ENCODE results near the gene MARVELD1. TPM values are rescaled to one million over a fixed set of nuclear protein-coding genes. Genes with fewer than 3 reads are reported as not detected.

MARVELD1 gene
- total RNA-seq, 2 experiments from 2014 or later, result 2.7 to 3.4 TPM

GRCh38 chr10:97763947-97764346, 50.4 kb downstream of the MARVELD1 start:
- H3K27me3 Mint-ChIP-seq (ENCODE audit: low read depth), result peaks cover 3% of the 10 kb centered on the region
- H3K4me1 Mint-ChIP-seq (ENCODE audit: low read depth), result no peaks in the 10 kb centered on the region
- no peak overlapping the region for H3K27ac Mint-ChIP-seq
- DNase-seq, result no peak
- no peak overlapping the region for H3K4me3 Mint-ChIP-seq
- peaks cover 12% of the 10 kb centered on the region for H3K36me3 Mint-ChIP-seq (ENCODE audit: low read depth)
- CTCF ChIA-PET, result interaction anchor here (0.8 to 1.3 kb wide), 3 partner anchors 9 to 106 kb away, joined by 3 read pairs; no protein-coding TSS in a partner anchor
- intact Hi-C loops (cut with micrococcal nuclease), result no loop called here
- no peaks in the 10 kb centered on the region for H3K9me3 Mint-ChIP-seq

DNA sequence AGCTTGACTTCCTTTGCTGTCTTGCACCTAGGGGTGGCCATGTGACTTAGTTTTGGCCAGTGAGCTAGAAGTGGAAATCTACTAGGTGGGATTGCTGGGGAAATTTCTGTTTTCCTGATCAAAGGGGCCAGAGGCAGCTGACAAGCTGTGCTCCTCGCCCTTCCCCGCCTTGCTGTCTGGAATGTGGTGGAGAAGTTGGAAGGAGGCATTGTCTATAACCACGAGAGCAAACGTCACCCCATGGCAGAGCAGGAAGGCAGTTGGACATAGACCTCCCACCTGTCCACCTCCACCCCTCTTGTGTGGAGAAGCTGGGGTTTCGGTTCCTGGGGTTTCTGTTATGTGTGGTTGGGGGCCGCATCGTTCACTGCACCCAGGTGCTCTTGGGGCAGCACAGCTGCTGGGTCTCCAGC, 51.0 kb downstream of the MARVELD1 start:
- no peaks in the 10 kb centered on the region for H3K4me1 Mint-ChIP-seq (ENCODE audit: low read depth)
- H3K27ac Mint-ChIP-seq, result no peak overlapping the region
- H3K36me3 Mint-ChIP-seq (ENCODE audit: low read depth), result peaks cover 9% of the 10 kb centered on the region
- peaks cover 5% of the 10 kb centered on the region for H3K27me3 Mint-ChIP-seq (ENCODE audit: low read depth)
- H3K4me3 Mint-ChIP-seq, result no peak overlapping the region
- H3K9me3 Mint-ChIP-seq, result no peaks in the 10 kb centered on the region
- CTCF ChIA-PET, result interaction anchor here (0.8 kb wide), 2 partner anchors 10 to 105 kb away, joined by 3 read pairs; no protein-coding TSS in a partner anchor
- no peak for DNase-seq
- intact Hi-C loops (cut with micrococcal nuclease), result no loop called here

GRCh38 chr10:97765201-97765600, 51.7 kb downstream of the MARVELD1 start:
- intact Hi-C loops (cut with micrococcal nuclease), result no loop called here
- Mint-ChIP-seq H3K4me1 (ENCODE audit: low read depth) (peaks cover under 1% of the 10 kb centered on the region), H3K4me3 (no peak overlapping the region), H3K36me3 (ENCODE audit: low read depth) (peaks cover 3% of the 10 kb centered on the region), H3K27me3 (ENCODE audit: low read depth) (peaks cover 10% of the 10 kb centered on the region), H3K27ac (no peak overlapping the region), H3K9me3 (no peaks in the 10 kb centered on the region)
- no peak for DNase-seq
- CTCF ChIA-PET, result interaction anchor here (0.8 to 1.2 kb wide), 2 partner anchors 9 to 63 kb away, joined by 3 to 4 read pairs; no protein-coding TSS in a partner anchor

GRCh38 chr10:97766106-97766810, 52.7 kb downstream of the MARVELD1 start:
- DNase-seq, result no peak
- CTCF ChIA-PET, result interaction anchor here (0.8 to 1.2 kb wide), 3 partner anchors 8 to 64 kb away, joined by 3 to 4 read pairs (median 4); no protein-coding TSS in a partner anchor
- peaks cover 21% of the 10 kb centered on the region for H3K27me3 Mint-ChIP-seq (ENCODE audit: low read depth)

GRCh38 chr10:97766996-97767924, 53.7 kb downstream of the MARVELD1 start:
- Mint-ChIP-seq H3K4me1 (ENCODE audit: low read depth) (peaks cover 12% of the 10 kb centered on the region), H3K9me3 (no peaks in the 10 kb centered on the region), H3K27ac (no peak overlapping the region), H3K27me3 (ENCODE audit: low read depth) (peaks cover 26% of the 10 kb centered on the region), H3K4me3 (no peak overlapping the region), H3K36me3 (ENCODE audit: low read depth) (no peaks in the 10 kb centered on the region)
- CTCF ChIA-PET, result interaction anchor here (0.9 to 1.2 kb wide), 2 partner anchors 7 to 102 kb away, joined by 3 to 4 read pairs; no protein-coding TSS in a partner anchor
- intact Hi-C loops (cut with micrococcal nuclease), result no loop called here
- no peak for DNase-seq

More at GRCh38 chr10:97766106-97766810, 52.7 kb downstream of the MARVELD1 start:
- Mint-ChIP-seq H3K27ac (no peak overlapping the region), H3K9me3 (no peaks in the 10 kb centered on the region), H3K36me3 (ENCODE audit: low read depth) (peaks cover 2% of the 10 kb centered on the region), H3K4me3 (no peak overlapping the region), H3K4me1 (ENCODE audit: low read depth) (peaks cover 7% of the 10 kb centered on the region)
- intact Hi-C loops (cut with micrococcal nuclease), result no loop called here

Other genes starting within 250 kb of the MARVELD1 start
- 10 to 100 TPM; 95.0 to 95.6 TPM for gene MMS19, start 215.3 kb upstream of the MARVELD1 start, total RNA-seq
- gene UBTD1, start 214.8 kb upstream of the MARVELD1 start, total RNA-seq, result 1 to 10 TPM in 1 of 2 experiments, under 1 TPM in 1; 0.86 to 1.3 TPM
- under 1 TPM in 1 of 2 experiments, not detected in 1; 0.26 TPM for gene ANKRD2, start 141.0 kb upstream of the MARVELD1 start, total RNA-seq
- not detected for gene HOGA1, start 129.3 kb upstream of the MARVELD1 start, total RNA-seq
- not detected for gene C10orf62, start 124.0 kb upstream of the MARVELD1 start, total RNA-seq
- gene MORN4, start 80.2 kb upstream of the MARVELD1 start, total RNA-seq, result 10 to 100 TPM; 10.7 TPM
- gene PI4K2A, start 73.1 kb upstream of the MARVELD1 start, total RNA-seq, result 1 to 10 TPM; 8.9 to 9.4 TPM
- 1 to 10 TPM; 1.5 to 1.9 TPM for gene AVPI1, start 26.5 kb upstream of the MARVELD1 start, total RNA-seq
- gene ZFYVE27, start 23.4 kb downstream of the MARVELD1 start, total RNA-seq, result 10 to 100 TPM; 18.0 to 18.4 TPM
- not detected for gene SFRP5, start 58.3 kb downstream of the MARVELD1 start, total RNA-seq
- under 1 TPM; 0.25 to 0.31 TPM for gene GOLGA7B, start 136.1 kb downstream of the MARVELD1 start, total RNA-seq

All from activated naive CD4-positive, alpha-beta T cell treated with anti-CD3 and anti-CD28 coated beads for 36 hours (primary cell).